SJCRH30 (cell line): ENCODE results near the gene HPGDS. TPM values are rescaled to one million over a fixed set of nuclear protein-coding genes. Genes with fewer than 3 reads are reported as not detected.

Source experiments
- DNase-seq, 2 experiments: peaks; one replicate each; pipeline ENCODE4 v3.0.0-alpha.2; 2015 to 2020
- H3K27ac ChIP-seq: fragments of 250-450 bp; sonication (Bioruptor Pico); 2 replicates; pipeline ENCODE4 v1.5.1; 2020; ENCODE audit warnings: mild to moderate bottlenecking, moderate library complexity
- H3K27me3 ChIP-seq: fragments of 250-450 bp; sonication (Bioruptor Pico); 2 replicates; pipeline ENCODE4 v1.5.1; 2020; ENCODE audit warnings: mild to moderate bottlenecking, moderate library complexity
- H3K36me3 ChIP-seq: fragments of 250-450 bp; sonication (Bioruptor Pico); 2 replicates; pipeline ENCODE4 v1.5.1; 2020; ENCODE audit warnings: mild to moderate bottlenecking, moderate library complexity
- H3K4me1 ChIP-seq: fragments of 250-450 bp; sonication (Bioruptor Pico); 2 replicates; pipeline ENCODE4 v1.5.1; 2020; ENCODE audit warnings: mild to moderate bottlenecking, moderate library complexity
- H3K4me3 ChIP-seq: fragments of 250-450 bp; sonication (Bioruptor Pico); 2 replicates; pipeline ENCODE4 v1.5.1; 2020; ENCODE audit warnings: mild to moderate bottlenecking, moderate library complexity
- H3K9me3 ChIP-seq: fragments of 250-450 bp; sonication (Bioruptor Pico); replicated peaks from 2 replicates; pipeline ENCODE4 v1.5.1; 2020; ENCODE audit warnings: mild to moderate bottlenecking, moderate library complexity
- total RNA-seq: library from RNA; depleted of rRNA; stranded (reverse); fragments of >200 nt; shearing (Covaris generic); gene quantifications from 2 replicates; pipeline ENCODE4 v1.2.3, GENCODE V29; 2014; rRNA removed

The HPGDS gene
- total RNA-seq, 1 experiment from 2014 or later: not detected

DNA sequence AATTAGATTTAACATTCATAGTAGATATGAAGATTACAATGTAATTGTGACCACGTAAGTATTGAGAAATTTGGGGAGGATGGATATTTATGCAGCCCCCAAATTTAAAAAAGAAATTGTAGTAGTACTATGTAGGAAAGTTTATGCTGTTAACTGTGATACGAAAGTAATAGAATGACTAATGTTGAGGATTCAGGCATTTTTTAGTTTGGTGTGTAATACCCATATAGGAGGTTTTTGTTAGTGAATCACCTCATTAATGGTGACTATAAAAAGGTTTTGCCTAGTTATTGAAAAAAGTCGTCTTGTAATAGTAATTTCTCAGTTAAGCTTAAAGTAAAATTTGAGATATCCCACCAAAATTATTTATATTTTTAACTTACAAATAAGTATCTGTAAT, 67.7 kb downstream of the HPGDS start:
- no peak for DNase-seq
- H3K27ac ChIP-seq: no peak overlapping the region
- no peak overlapping the region for H3K4me3 ChIP-seq
- no peaks in the 10 kb centered on the region for H3K4me1 ChIP-seq
- peaks cover 70% of the 10 kb centered on the region for H3K36me3 ChIP-seq
- H3K9me3 ChIP-seq: no peaks in the 10 kb centered on the region
- no peaks in the 10 kb centered on the region for H3K27me3 ChIP-seq

DNA sequence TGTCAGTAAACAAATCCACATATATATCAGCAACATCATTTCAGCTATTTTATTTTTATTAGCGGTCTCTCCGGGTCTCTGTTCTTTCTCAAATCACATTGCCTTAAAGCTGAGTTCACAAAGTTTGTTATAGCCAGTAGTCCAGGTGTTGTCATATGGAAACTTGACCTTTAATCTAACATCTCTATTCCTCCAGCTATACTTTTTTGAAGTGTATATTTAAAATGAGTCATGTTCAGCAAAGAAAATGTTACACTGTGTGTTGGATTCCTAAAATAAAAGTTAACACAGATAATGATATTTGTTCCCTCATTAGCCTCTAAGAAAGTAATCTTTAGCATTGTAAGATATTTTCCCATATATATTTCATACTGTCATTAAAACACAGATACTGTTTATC, 71.4 kb downstream of the HPGDS start:
- Histone ChIP-seq H3K27ac (no peak overlapping the region), H3K9me3 (no peaks in the 10 kb centered on the region), H3K36me3 (peaks cover 62% of the 10 kb centered on the region), H3K27me3 (no peaks in the 10 kb centered on the region), H3K4me3 (no peak overlapping the region), H3K4me1 (no peaks in the 10 kb centered on the region)
- DNase-seq: no peak

DNA sequence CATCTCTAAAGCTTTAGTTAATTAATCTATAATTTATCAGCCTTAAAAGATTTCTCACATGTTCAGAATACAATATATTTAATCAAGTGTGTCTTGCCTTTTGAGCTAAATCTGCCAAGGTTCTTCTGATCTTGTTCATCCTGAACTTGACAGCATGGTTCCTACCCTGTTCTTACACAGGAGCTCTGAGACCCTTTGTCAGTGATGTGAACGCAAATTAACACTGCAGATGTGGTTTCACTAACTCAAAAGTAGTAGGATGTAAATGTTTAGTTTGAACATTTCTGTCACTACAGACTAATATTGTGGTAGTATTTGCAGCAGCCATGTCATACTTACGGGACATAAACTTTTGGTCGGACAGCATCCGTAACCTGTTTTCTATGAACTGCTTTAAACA, 75.6 kb downstream of the HPGDS start:
- Histone ChIP-seq H3K27ac (no peak overlapping the region), H3K36me3 (peaks cover 68% of the 10 kb centered on the region), H3K27me3 (no peaks in the 10 kb centered on the region), H3K4me1 (no peaks in the 10 kb centered on the region), H3K9me3 (no peaks in the 10 kb centered on the region), H3K4me3 (no peak overlapping the region)
- no peak for DNase-seq

- Histone ChIP-seq H3K36me3 (peaks cover 57% of the 10 kb centered on the region), H3K27me3 (no peaks in the 10 kb centered on the region), H3K9me3 (no peaks in the 10 kb centered on the region), H3K4me1 (no peaks in the 10 kb centered on the region), H3K4me3 (no peak overlapping the region), H3K27ac (no peak overlapping the region)
- DNase-seq: no peak
Measured at GRCh38 chr4:94262163-94263016, 80.2 kb downstream of the HPGDS start.

DNA sequence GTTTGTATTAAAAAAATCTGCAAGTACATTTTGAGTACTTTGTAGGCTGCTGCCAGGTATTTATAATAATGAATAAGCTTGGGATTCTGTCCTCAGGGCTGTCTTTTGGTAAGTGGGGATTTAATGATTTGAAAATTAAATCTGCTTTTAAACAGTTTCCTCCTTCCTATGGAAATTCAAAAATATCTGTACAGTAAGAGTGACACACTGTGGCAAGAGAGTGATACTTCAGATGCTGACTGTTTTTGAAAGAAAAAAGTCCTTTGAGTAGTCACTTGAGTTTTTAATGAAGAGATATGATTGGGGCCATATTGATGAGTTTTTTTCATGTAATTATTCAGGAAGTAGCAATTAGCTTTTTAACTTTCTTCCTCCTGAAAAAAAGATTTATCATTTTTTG, 85.8 kb downstream of the HPGDS start:
- Histone ChIP-seq H3K36me3 (peaks cover 54% of the 10 kb centered on the region), H3K4me1 (no peaks in the 10 kb centered on the region), H3K27me3 (no peaks in the 10 kb centered on the region), H3K4me3 (no peak overlapping the region), H3K27ac (no peak overlapping the region), H3K9me3 (no peaks in the 10 kb centered on the region)
- no peak for DNase-seq

DNA sequence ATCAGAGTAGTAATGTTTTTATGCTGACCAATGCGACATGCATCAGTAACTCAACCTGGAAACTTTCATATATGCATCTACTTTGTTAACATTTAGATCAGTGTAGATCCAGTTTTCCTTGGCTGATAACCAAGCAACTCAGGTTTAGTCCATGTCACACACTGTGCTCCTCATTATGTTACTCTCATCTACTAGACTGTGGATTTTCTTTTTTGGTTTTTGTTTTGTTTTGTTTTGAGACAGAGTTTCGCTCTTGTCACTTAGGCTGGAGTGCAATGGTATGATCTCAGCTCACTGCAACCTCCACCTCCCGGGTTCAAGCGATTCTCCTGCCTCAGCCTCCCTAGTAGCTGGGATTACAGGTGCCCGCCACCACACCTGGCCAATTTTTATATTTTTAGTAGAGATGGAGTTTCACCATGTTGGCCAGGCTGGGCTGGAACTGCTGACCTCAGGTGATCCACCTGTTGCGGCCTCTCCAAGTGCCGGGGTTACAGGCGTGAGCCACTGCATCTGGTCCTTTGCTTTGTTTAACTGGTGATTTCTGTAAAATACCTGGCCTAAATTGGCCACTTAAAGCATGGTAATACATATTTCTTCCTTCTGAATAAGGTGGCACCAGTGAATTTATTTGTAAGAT, 86.4 kb downstream of the HPGDS start:
- Histone ChIP-seq H3K27ac (no peak overlapping the region), H3K4me1 (no peaks in the 10 kb centered on the region), H3K9me3 (no peaks in the 10 kb centered on the region), H3K4me3 (no peak overlapping the region), H3K27me3 (no peaks in the 10 kb centered on the region), H3K36me3 (peaks cover 56% of the 10 kb centered on the region)
- DNase-seq: no peak

- Histone ChIP-seq H3K27ac (no peak overlapping the region), H3K9me3 (no peaks in the 10 kb centered on the region), H3K27me3 (no peaks in the 10 kb centered on the region), H3K36me3 (peaks cover 61% of the 10 kb centered on the region), H3K4me1 (no peaks in the 10 kb centered on the region), H3K4me3 (no peak overlapping the region)
- DNase-seq: peak in 1 of 2 experiments; percentile 9
Measured at GRCh38 chr4:94253036-94253435, 89.6 kb downstream of the HPGDS start.

- Histone ChIP-seq H3K4me1 (no peaks in the 10 kb centered on the region), H3K4me3 (no peak overlapping the region), H3K9me3 (no peaks in the 10 kb centered on the region), H3K27ac (no peak overlapping the region), H3K27me3 (no peaks in the 10 kb centered on the region), H3K36me3 (peaks cover 60% of the 10 kb centered on the region)
- DNase-seq: no peak
Measured at GRCh38 chr4:94251094-94251493, 91.5 kb downstream of the HPGDS start.

Other genes with a start within 250 kb of the HPGDS start
- 83.6 and 101 TPM in 2 replicates for gene SMARCAD1, start 135.0 kb downstream of the HPGDS start, total RNA-seq
- 31.5 and 38.9 TPM in 2 replicates for gene PDLIM5, start 109.1 kb upstream of the HPGDS start, total RNA-seq